Neural cell (in vitro differentiated cells): Measurements from ENCODE around the gene ACSS1. TPM values are rescaled to one million over a fixed set of nuclear protein-coding genes. Genes with fewer than 3 reads are reported as not detected.

Experiments
- H2AFZ ChIP-seq: fragments of 200-600, 300-800 bp; sonication (generic), shearing (Covaris generic); 2 replicates; pipeline ENCODE4 v1.6.0; 2014; ENCODE audit warnings: low read depth, mild to moderate bottlenecking, antibody characterized with exemption, low read length, moderate library complexity
- H3F3A ChIP-seq: fragments of 200-600 bp; shearing (Covaris generic); 2 replicates; pipeline ENCODE4 v1.6.1; 2016; ENCODE audit warnings: mild to moderate bottlenecking, moderate library complexity, mixed read lengths, antibody characterized with exemption, low read length; ENCODE audit not compliant: insufficient read depth, poor library complexity, severe bottlenecking
- H3K27ac ChIP-seq: fragments of 200-600, 300-800 bp; sonication (generic), shearing (Covaris generic); 2 replicates; pipeline ENCODE4 v1.5.1; 2014; ENCODE audit warnings: mild to moderate bottlenecking, low read length, moderate library complexity
- H3K27me3 ChIP-seq: fragments of 300-800, 200-600 bp; sonication (generic), shearing (Covaris generic); 2 replicates; pipeline ENCODE4 v1.6.0; 2014; ENCODE audit warnings: mild to moderate bottlenecking, low read depth, low read length, moderate library complexity; ENCODE audit not compliant: insufficient read depth
- H3K36me3 ChIP-seq: fragments of 300-800, 200-600 bp; sonication (generic), shearing (Covaris generic); 2 replicates; pipeline ENCODE4 v1.5.1; 2014; ENCODE audit warnings: mild to moderate bottlenecking, antibody characterized with exemption, low read length, moderate library complexity; ENCODE audit not compliant: insufficient read depth
- H3K4me2 ChIP-seq: fragments of 300-800, 200-600 bp; sonication (generic), shearing (Covaris generic); 2 replicates; pipeline ENCODE4 v1.6.0; 2014; ENCODE audit warnings: mild to moderate bottlenecking, low read length
- H3K4me3 ChIP-seq: fragments of 300-800, 200-600 bp; sonication (generic), shearing (Covaris generic); 2 replicates; pipeline ENCODE4 v1.5.1; 2014; ENCODE audit warnings: mild to moderate bottlenecking, low read length, moderate library complexity
- H3K79me2 ChIP-seq: fragments of 200-600 bp; shearing (Covaris generic); replicated peaks from 2 replicates; pipeline ENCODE4 v1.6.0; 2014; ENCODE audit warnings: mild to moderate bottlenecking, low read length, moderate library complexity; ENCODE audit not compliant: insufficient read depth
- H3K9ac ChIP-seq: fragments of 300-800, 200-600 bp; sonication (generic), shearing (Covaris generic); 2 replicates; pipeline ENCODE4 v1.6.1; 2016; ENCODE audit warnings: mild to moderate bottlenecking, low read length, mixed read lengths
- H3K9me2 ChIP-seq: fragments of 200-600 bp; shearing (Covaris generic); 2 replicates; pipeline ENCODE4 v1.6.1; 2016; ENCODE audit warnings: mild to moderate bottlenecking, low read length, mixed read lengths; ENCODE audit not compliant: insufficient read depth
- H3K9me3 ChIP-seq: fragments of 200-600, 300-800 bp; sonication (generic), shearing (Covaris generic); 2 replicates; pipeline ENCODE4 v1.6.1; 2016; ENCODE audit warnings: mild to moderate bottlenecking, mixed run types, low read length, moderate library complexity, mixed read lengths
- H4K20me1 ChIP-seq: fragments of 200-600 bp; shearing (Covaris generic); 2 replicates; pipeline ENCODE4 v1.6.1; 2016; ENCODE audit warnings: mild to moderate bottlenecking, mixed run types; ENCODE audit not compliant: insufficient read depth
- CTCF ChIP-seq: fragments of 450-650 bp; IDR thresholded peaks from 2 replicates; pipeline ENCODE4 v1.5.1; 2014; ENCODE audit warnings: antibody characterized with exemption, mild to moderate bottlenecking, moderate library complexity; ENCODE audit not compliant: poor library complexity, severe bottlenecking
- EP300 ChIP-seq: fragments of 450-650 bp; conservative IDR thresholded peaks from 2 replicates; pipeline ENCODE4 v1.6.1; 2014; ENCODE audit warnings: antibody characterized with exemption, mild to moderate bottlenecking, moderate library complexity; ENCODE audit not compliant: poor library complexity, severe bottlenecking
- EZH2 ChIP-seq: fragments of 200-600, 300-800 bp; shearing (Covaris generic), sonication (generic); IDR thresholded peaks from 2 replicates; pipeline ENCODE4 v1.6.1; 2014; ENCODE audit warnings: antibody characterized with exemption, low read length, borderline replicate concordance, mild to moderate bottlenecking; ENCODE audit not compliant: insufficient read depth, poor library complexity, severe bottlenecking
- MXI1 ChIP-seq: fragments of 450-650 bp; conservative IDR thresholded peaks from 2 replicates; pipeline ENCODE4 v1.6.1; 2014; ENCODE audit warnings: antibody characterized with exemption, mild to moderate bottlenecking; ENCODE audit not compliant: poor library complexity, severe bottlenecking
- POLR2AphosphoS5 ChIP-seq: IDR thresholded peaks from 2 replicates; pipeline ENCODE4 v1.6.1; 2012
- RAD21 ChIP-seq: fragments of 450-650 bp; conservative IDR thresholded peaks from 2 replicates; pipeline ENCODE4 v1.6.1; 2014; ENCODE audit warnings: antibody characterized with exemption, mild to moderate bottlenecking, moderate library complexity
- REST ChIP-seq: IDR thresholded peaks from 2 replicates; pipeline ENCODE4 v1.6.1; 2012; ENCODE audit warnings: borderline replicate concordance
- SMC3 ChIP-seq: fragments of 450-650 bp; conservative IDR thresholded peaks from 2 replicates; pipeline ENCODE4 v1.6.1; 2014; ENCODE audit warnings: antibody characterized with exemption, mild to moderate bottlenecking, moderate library complexity; ENCODE audit not compliant: poor library complexity
- TAF1 ChIP-seq: IDR thresholded peaks from 2 replicates; pipeline ENCODE4 v1.6.1; 2012; ENCODE audit warnings: low read depth
- polyA plus RNA-seq: library from polyadenylated mRNA; depleted of rRNA; stranded (reverse); fragments of >200 nt; gene quantifications from 2 replicates; pipeline ENCODE4 v1.2.3, GENCODE V29; 2014

The ACSS1 gene
- polyA plus RNA-seq, 1 donor from 2014 or later, result not detected

- no peak overlapping the region for H3K9ac ChIP-seq
Measured at GRCh38 chr20:25048519-25048952, 9.4 kb downstream of the ACSS1 start.

GRCh38 chr20:25047766-25048165 lies 10.2 kb downstream of the ACSS1 start:
- Histone ChIP-seq H3K4me2 (no peak overlapping the region), H2AFZ (no peak overlapping the region), H3K9me2 (no peaks in the 10 kb centered on the region), H3K27ac (no peak overlapping the region), H3K27me3 (no peaks in the 10 kb centered on the region), H3F3A (no peaks in the 10 kb centered on the region), H3K79me2 (no peaks in the 10 kb centered on the region), H3K9me3 (no peaks in the 10 kb centered on the region), H3K9ac (no peak overlapping the region), H4K20me1 (no peaks in the 10 kb centered on the region), H3K36me3 (no peaks in the 10 kb centered on the region), H3K4me3 (no peak overlapping the region)
- TF ChIP-seq RAD21 (no peak), REST (no peak), SMC3 (no peak), TAF1 (no peak), CTCF (no peak), EZH2 (no peak), POLR2AphosphoS5 (no peak)

More at GRCh38 chr20:25048519-25048952, 9.4 kb downstream of the ACSS1 start:
- no peaks in the 10 kb centered on the region for H3K9me2 ChIP-seq
- no peak overlapping the region for H3K4me2 ChIP-seq
- no peak overlapping the region for H3K27ac ChIP-seq
- H2AFZ ChIP-seq, result no peak overlapping the region
- H3F3A ChIP-seq, result no peaks in the 10 kb centered on the region
- H4K20me1 ChIP-seq, result no peaks in the 10 kb centered on the region
- no peaks in the 10 kb centered on the region for H3K79me2 ChIP-seq
- no peaks in the 10 kb centered on the region for H3K36me3 ChIP-seq
- H3K9me3 ChIP-seq, result no peaks in the 10 kb centered on the region
- H3K4me3 ChIP-seq, result no peak overlapping the region
- TF ChIP-seq REST (no peak), CTCF (no peak), POLR2AphosphoS5 (no peak), MXI1 (no peak), SMC3 (no peak), EP300 (no peak), TAF1 (no peak), RAD21 (no peak), EZH2 (no peak)
- no peaks in the 10 kb centered on the region for H3K27me3 ChIP-seq
